ENCODE results near the gene DGCR6L.
"Not testable (repeated sequence)": the region's sequence is repeated elsewhere in the genome, so short reads cannot be mapped to it uniquely, and the experiment has no call there.

Gene DGCR6L

GRCh38 chr22:20268279-20269012, 51.4 kb downstream of the DGCR6L start, which contains the start of gene RTN4R:
Gene RTN4R, minus strand, starts transcription at chr22:20268318. Its CDS starts 226 bp downstream, at chr22:20268092.
- DNase-seq (ENCODE audit: low read depth) = no peak
- peak within 1 kb of the TSS; percentile 18 for H3K4me3 ChIP-seq (ENCODE audit: low read depth, low read length)
- peak; percentile 62 for TF ChIP-seq CTCF (IDR thresholded peaks at IDR 0.05; ENCODE audit: low read depth, low read length, missing control alignments)
- in situ Hi-C loops (cut with HindIII; ENCODE audit: low sequenced_read_pairs) = no loop called here

GRCh38 chr22:20267441-20268278, 52.2 kb downstream of the DGCR6L start:
- peak overlapping the region; percentile 18 for H3K4me3 ChIP-seq (ENCODE audit: low read depth, low read length)
- DNase-seq (ENCODE audit: low read depth) = no peak
- in situ Hi-C loops (cut with HindIII; ENCODE audit: low sequenced_read_pairs) = no loop called here
- TF ChIP-seq CTCF (IDR thresholded peaks at IDR 0.05; ENCODE audit: low read depth, low read length, missing control alignments) = no peak

- DNase-seq (ENCODE audit: low read depth); H3K4me3 ChIP-seq (ENCODE audit: low read depth, low read length); in situ Hi-C loops (cut with HindIII; ENCODE audit: low sequenced_read_pairs): not testable (repeated sequence)
These were observed 53.0 kb downstream of the DGCR6L start for GRCh38 chr22:20266667-20267440.

- H3K4me3 ChIP-seq (ENCODE audit: low read depth, low read length); DNase-seq (ENCODE audit: low read depth); in situ Hi-C loops (cut with HindIII; ENCODE audit: low sequenced_read_pairs): not testable (repeated sequence)
These were observed 53.8 kb downstream of the DGCR6L start for GRCh38 chr22:20265772-20266666.

GRCh38 chr22:20264614-20265452, 55.0 kb downstream of the DGCR6L start:
- in situ Hi-C loops (cut with HindIII; ENCODE audit: low sequenced_read_pairs) = no loop called here
- DNase-seq (ENCODE audit: low read depth) = no peak
- TF ChIP-seq CTCF (IDR thresholded peaks at IDR 0.05; ENCODE audit: low read depth, low read length, missing control alignments) = no peak
- no peak overlapping the region for H3K4me3 ChIP-seq (ENCODE audit: low read depth, low read length)
